ENCODE measurements around the gene SCARB1. TPM values are rescaled to one million over a fixed set of nuclear protein-coding genes. Genes with fewer than 3 reads are reported as not detected.

The SCARB1 gene
- total RNA-seq, 4 donors from 2014 or later = 24.2 to 79.4 (median 59.4) TPM

GRCh38 chr12:124767066-124767821 lies 96.4 kb downstream of the SCARB1 start:
- TF ChIP-seq CTCF (IDR thresholded peaks at IDR 0.05) = peak in 2 of 3 donors; percentile 97 to 99
- peak; percentile 48 for ATAC-seq (ENCODE audit: low FRiP score)
- peak; percentile 80 for DNase-seq (ENCODE audit: low spot score)

GRCh38 chr12:124766727-124767065 lies 97.0 kb downstream of the SCARB1 start:
- ATAC-seq (ENCODE audit: low FRiP score) (peak; percentile 13), DNase-seq (ENCODE audit: low spot score) (no peak)
- no peak for TF ChIP-seq CTCF (IDR thresholded peaks at IDR 0.05)

DNA sequence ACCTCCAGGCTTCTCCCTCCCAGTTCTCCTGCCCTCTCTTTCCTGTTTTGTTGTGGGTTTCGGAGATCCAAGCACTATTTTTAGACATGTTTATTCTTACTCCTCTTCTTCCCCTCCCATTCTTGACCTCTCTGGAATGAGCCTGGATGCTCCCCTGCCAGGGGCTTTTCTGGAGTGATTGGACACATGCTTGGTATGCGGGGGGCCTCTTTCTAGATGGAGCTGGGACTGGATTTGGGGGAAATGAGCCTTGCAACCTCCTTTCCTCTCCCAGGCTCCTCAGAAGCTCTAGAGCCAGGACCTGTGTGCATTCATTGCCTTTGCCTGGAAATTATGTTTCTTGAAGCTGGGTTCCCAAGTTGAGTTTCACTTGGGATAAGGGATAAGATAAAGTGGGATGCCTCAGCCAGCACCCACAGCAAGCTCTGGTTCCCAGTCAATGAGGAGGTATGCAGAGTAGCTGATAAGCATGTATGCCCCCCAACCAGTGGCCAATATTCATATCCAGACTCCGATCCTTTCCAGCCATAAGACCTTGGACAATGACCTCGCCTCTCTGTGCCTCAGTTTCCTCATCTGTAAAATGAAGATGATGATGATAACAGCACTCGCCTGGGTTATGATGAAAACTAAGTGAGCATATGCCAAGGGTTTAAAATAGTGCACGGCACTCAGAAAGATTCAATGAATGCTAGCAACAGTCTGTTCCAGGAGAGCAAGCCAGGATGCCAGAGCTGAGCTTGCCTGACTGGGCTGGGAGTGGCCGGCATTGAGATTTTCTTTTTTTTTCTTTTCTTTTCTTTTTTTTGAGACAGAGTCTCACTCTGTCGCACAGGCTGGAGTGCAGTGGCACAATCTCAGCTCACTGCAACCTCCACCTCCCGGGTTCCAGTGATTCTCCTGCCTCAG lies 97.8 kb downstream of the SCARB1 start:
- ATAC-seq (ENCODE audit: low FRiP score) (peak; percentile 18), DNase-seq (ENCODE audit: low spot score) (no peak)
- TF ChIP-seq CTCF (IDR thresholded peaks at IDR 0.05) = no peak

DNA sequence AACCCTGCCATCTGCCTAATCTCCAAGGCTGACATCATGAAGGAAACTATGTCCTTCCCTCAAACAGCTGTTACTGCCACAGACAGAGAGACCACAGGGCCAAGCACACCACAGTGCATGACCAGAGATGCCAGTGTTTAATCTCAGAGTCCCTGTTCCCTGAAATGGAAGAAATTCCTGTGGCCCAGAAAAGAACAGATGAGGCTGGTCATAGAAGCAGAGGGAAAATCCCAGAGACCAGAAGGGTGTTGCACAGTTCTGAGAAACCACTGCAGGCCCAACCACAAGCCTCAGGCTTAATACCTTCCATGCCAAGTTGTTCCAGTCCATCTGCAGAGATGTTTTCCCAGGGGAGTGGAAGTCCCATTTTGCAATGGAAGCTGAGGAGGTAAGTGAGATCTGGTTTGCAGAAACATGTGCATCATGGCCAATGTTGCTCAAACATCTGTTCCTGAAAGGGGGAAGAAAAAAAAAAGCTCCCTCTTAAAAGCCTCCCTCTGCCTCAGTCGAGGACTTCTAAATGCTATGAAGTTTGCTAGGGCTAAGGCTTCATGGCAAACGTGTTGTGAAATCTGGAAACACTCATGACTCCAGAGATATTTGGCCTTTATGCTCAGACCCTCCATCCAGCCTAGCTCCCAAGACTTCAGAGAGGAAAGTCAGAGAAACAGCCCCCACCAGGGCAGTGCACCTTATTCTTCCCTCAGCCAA lies 98.6 kb downstream of the SCARB1 start:
- ATAC-seq (ENCODE audit: low FRiP score) = peak; percentile 38
- TF ChIP-seq CTCF (IDR thresholded peaks at IDR 0.05) = no peak
- DNase-seq (ENCODE audit: low spot score) = no peak

- peak in 2 of 3 donors; percentile 73 to 79 for TF ChIP-seq CTCF (IDR thresholded peaks at IDR 0.05)
- ATAC-seq (ENCODE audit: low FRiP score) (no peak), DNase-seq (ENCODE audit: low spot score) (peak; percentile 70)
Observed at GRCh38 chr12:124764451-124764850, 99.2 kb downstream of the SCARB1 start.

- DNase-seq (ENCODE audit: low spot score) (no peak), ATAC-seq (ENCODE audit: low FRiP score) (no peak)
- TF ChIP-seq CTCF (IDR thresholded peaks at IDR 0.05) = no peak
Observed at GRCh38 chr12:124763594-124763979, 100.1 kb downstream of the SCARB1 start.
